A673 (cell line): ENCODE results near the gene CADPS2.

Experiments used
- CTCF ChIP-seq: fragments of 300-800, 200-600 bp; sonication (generic); conservative IDR thresholded peaks from 2 replicates; pipeline ENCODE4 v1.5.1; 2017; ENCODE audit warnings: low read depth, mild to moderate bottlenecking, antibody characterized with exemption, low read length, moderate library complexity, mixed read lengths
- EZH2 ChIP-seq: fragments of 200-600 bp; sonication (generic); IDR thresholded peaks from 2 replicates; pipeline ENCODE4 v1.6.1; 2017; ENCODE audit warnings: borderline replicate concordance, low read depth, mild to moderate bottlenecking, mixed read lengths, antibody characterized with exemption, low read length; ENCODE audit not compliant: poor library complexity, severe bottlenecking

GRCh38 chr7:122556873-122557542, 329.3 kb downstream of the CADPS2 start:
- TF ChIP-seq CTCF (no peak), EZH2 (no peak)
